Measurements from ENCODE around the gene GPSM1.

- TF ChIP-seq CTCF (IDR thresholded peaks at IDR 0.05), result no peak
- TF ChIP-seq POLR2A (IDR thresholded peaks at IDR 0.05), result no peak
Measured at GRCh38 chr9:136311051-136312008, 16.0 kb upstream of the GPSM1 start.
